GM13977 (cell line): ENCODE results near the gene GRID2.

ENCODE experiments used
- DNase-seq: peaks from one replicate; pipeline ENCODE4 v3.0.0; 2012; ENCODE audit warnings: low spot score
- in situ Hi-C: fragments of 300-500 bp; cut with MboI; formaldehyde crosslinking; loops from one replicate; pipeline ENCODE4 v1.12.0; 2022; ENCODE audit warnings: low sequenced_read_pairs, low pct_unique_long_range_greater_than_20kb, mixed read lengths, inconsistent platforms; ENCODE audit not compliant: unreplicated experiment
- TF ChIP-seq, protein P1 (sequence below): IDR thresholded peaks from 2 replicates; pipeline ENCODE4 v1.5.1; 2012; ENCODE audit warnings: mild to moderate bottlenecking, control low read depth; ENCODE audit not compliant: insufficient read depth; ENCODE audit errors: extremely low read depth, missing control alignments

GRID2 gene

GRCh38 chr4:92760433-92760832 lies 456.7 kb downstream of the GRID2 start:
- in situ Hi-C loops, result no loop called here
- no peak for DNase-seq
- TF ChIP-seq, protein P1, sequence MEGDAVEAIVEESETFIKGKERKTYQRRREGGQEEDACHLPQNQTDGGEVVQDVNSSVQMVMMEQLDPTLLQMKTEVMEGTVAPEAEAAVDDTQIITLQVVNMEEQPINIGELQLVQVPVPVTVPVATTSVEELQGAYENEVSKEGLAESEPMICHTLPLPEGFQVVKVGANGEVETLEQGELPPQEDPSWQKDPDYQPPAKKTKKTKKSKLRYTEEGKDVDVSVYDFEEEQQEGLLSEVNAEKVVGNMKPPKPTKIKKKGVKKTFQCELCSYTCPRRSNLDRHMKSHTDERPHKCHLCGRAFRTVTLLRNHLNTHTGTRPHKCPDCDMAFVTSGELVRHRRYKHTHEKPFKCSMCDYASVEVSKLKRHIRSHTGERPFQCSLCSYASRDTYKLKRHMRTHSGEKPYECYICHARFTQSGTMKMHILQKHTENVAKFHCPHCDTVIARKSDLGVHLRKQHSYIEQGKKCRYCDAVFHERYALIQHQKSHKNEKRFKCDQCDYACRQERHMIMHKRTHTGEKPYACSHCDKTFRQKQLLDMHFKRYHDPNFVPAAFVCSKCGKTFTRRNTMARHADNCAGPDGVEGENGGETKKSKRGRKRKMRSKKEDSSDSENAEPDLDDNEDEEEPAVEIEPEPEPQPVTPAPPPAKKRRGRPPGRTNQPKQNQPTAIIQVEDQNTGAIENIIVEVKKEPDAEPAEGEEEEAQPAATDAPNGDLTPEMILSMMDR, result no peak

DNA sequence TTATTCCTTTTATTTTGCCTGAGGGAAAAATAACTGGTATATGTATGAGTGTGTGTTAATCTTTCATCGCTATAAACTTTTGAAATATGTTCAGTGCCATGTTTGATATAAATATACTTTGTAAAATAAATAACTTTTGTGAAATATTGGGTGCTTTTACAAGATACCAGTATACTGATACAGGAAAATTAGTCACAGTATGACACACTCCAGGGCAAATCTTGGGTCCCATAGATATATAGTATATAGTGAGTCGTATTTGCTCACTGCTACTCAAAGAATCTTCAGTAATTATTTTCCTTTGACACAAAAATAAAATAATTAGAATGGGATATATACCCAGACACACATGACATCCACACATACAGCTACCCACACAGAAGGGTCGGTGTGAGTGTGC lies 472.3 kb downstream of the GRID2 start:
- DNase-seq, result no peak
- in situ Hi-C loops, result no loop called here
- TF ChIP-seq, protein P1, result no peak

- in situ Hi-C loops, result no loop called here
- DNase-seq, result no peak
- TF ChIP-seq, protein P1, result no peak
These were observed 486.0 kb downstream of the GRID2 start for GRCh38 chr4:92789741-92790140.

GRCh38 chr4:92791871-92792440 lies 488.2 kb downstream of the GRID2 start:
- in situ Hi-C loops, result no loop called here
- DNase-seq, result no peak
- TF ChIP-seq, protein P1, result no peak

- TF ChIP-seq, protein P1, result no peak
- in situ Hi-C loops, result no loop called here
- DNase-seq, result no peak
These were observed 505.6 kb downstream of the GRID2 start for GRCh38 chr4:92809381-92809780.

DNA sequence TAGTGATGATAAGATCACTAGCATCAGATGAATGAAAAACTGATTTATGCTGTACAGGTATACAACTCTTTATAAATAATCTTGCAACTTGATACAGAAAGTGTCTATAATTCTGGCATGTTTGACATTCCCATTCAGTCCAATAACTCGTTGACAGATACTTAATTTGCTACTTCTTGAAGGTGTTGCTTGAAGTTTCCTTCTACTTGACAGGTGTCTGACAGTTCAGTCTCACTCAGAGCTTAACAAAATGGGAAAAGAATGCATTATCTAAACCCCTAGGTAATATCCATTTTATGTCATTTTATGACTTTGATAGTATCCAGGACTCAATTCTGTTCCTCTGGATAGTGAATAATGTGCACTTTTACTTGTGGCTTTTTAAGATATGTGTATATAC lies 508.9 kb downstream of the GRID2 start:
- DNase-seq, result no peak
- TF ChIP-seq, protein P1, result no peak
- in situ Hi-C loops, result no loop called here

GRCh38 chr4:92814677-92815076 lies 510.9 kb downstream of the GRID2 start:
- TF ChIP-seq, protein P1, result no peak
- in situ Hi-C loops, result no loop called here
- no peak for DNase-seq
